HG02970 (cell line): Measurements from ENCODE around the gene MAML3.
A peak's percentile ranks its signal among the peaks of the same experiment; 100 is the strongest.

Experiments
- ATAC-seq: cut with Tn5 transposase; IDR thresholded peaks from one replicate; pipeline ENCODE4 v1.9.1; 2021; ENCODE audit warnings: mild to moderate bottlenecking, moderate library complexity, moderate number of reproducible peaks; ENCODE audit not compliant: unreplicated experiment, low FRiP score

MAML3 gene

GRCh38 chr4:140153718-140154571, at the start of gene MAML3:
Gene MAML3 (minus strand): TSS chr4:140154184. CDS start chr4:140153327, 857 bp downstream.
- peak; percentile 42 for ATAC-seq

GRCh38 chr4:140198942-140199341, 45.0 kb upstream of the MAML3 start:
- no peak for ATAC-seq

- no peak for ATAC-seq
Observed at GRCh38 chr4:140195806-140196205, 41.8 kb upstream of the MAML3 start.

GRCh38 chr4:140189805-140190204, 35.8 kb upstream of the MAML3 start:
- ATAC-seq: no peak

GRCh38 chr4:140188975-140189374, 35.0 kb upstream of the MAML3 start:
- ATAC-seq: no peak

- ATAC-seq: no peak
Observed at GRCh38 chr4:140187316-140187695, 33.3 kb upstream of the MAML3 start.

GRCh38 chr4:140186651-140187315, 32.8 kb upstream of the MAML3 start:
- no peak for ATAC-seq

- ATAC-seq: no peak
Observed at GRCh38 chr4:140186082-140186438, 32.1 kb upstream of the MAML3 start.

GRCh38 chr4:140185412-140186081, 31.6 kb upstream of the MAML3 start:
- ATAC-seq: no peak

GRCh38 chr4:140183270-140183669, 29.3 kb upstream of the MAML3 start:
- ATAC-seq: no peak

- no peak for ATAC-seq
Observed at GRCh38 chr4:140180577-140180976, 26.6 kb upstream of the MAML3 start.

- no peak for ATAC-seq
Observed at GRCh38 chr4:140176735-140177134, 22.8 kb upstream of the MAML3 start.

- ATAC-seq: no peak
Observed at GRCh38 chr4:140174543-140174942, 20.6 kb upstream of the MAML3 start.

- ATAC-seq: no peak
Observed at GRCh38 chr4:140172960-140173359, 19.0 kb upstream of the MAML3 start.

- ATAC-seq: no peak
Observed at GRCh38 chr4:140170299-140170698, 16.3 kb upstream of the MAML3 start.

GRCh38 chr4:140168936-140169335, 15.0 kb upstream of the MAML3 start:
- no peak for ATAC-seq

GRCh38 chr4:140168474-140168873, 14.5 kb upstream of the MAML3 start:
- no peak for ATAC-seq

GRCh38 chr4:140163029-140163810, 9.2 kb upstream of the MAML3 start:
- no peak for ATAC-seq

GRCh38 chr4:140162596-140162995, 8.6 kb upstream of the MAML3 start:
- no peak for ATAC-seq

GRCh38 chr4:140158365-140159030, 4.5 kb upstream of the MAML3 start:
- no peak for ATAC-seq
